GM06990 (cell line): Measurements from ENCODE around the gene GALNT9.

Source experiments
- DNase-seq: peaks from one replicate; pipeline ENCODE4 v3.0.0-alpha.2; 2011; ENCODE audit not compliant: insufficient read length; ENCODE audit errors: extremely low read depth
- H3K27me3 ChIP-seq: replicated peaks from 2 replicates; pipeline ENCODE4 v1.6.0; 2011; ENCODE audit warnings: low read length; ENCODE audit not compliant: control insufficient read depth, insufficient read depth
- H3K36me3 ChIP-seq: 2 replicates; pipeline ENCODE4 v1.5.1; 2011; ENCODE audit warnings: low read length; ENCODE audit not compliant: control insufficient read depth, insufficient read depth
- H3K4me3 ChIP-seq: replicated peaks from 2 replicates; pipeline ENCODE4 v1.5.1; 2011; ENCODE audit warnings: low read depth, mild to moderate bottlenecking, control low read depth, low read length
- CTCF ChIP-seq: IDR thresholded peaks from 2 replicates; pipeline ENCODE4 v1.5.1; 2011; ENCODE audit warnings: low read length, control low read depth, mild to moderate bottlenecking, inconsistent platforms; ENCODE audit not compliant: insufficient read depth, poor library complexity, severe bottlenecking

GALNT9 gene

GRCh38 chr12:132171293-132171967 is 158.0 kb downstream of the GALNT9 start:
- TF ChIP-seq CTCF = no peak
- Histone ChIP-seq H3K4me3 (no peak overlapping the region), H3K27me3 (no peaks in the 10 kb centered on the region; the same call in 1 of the 2 replicates), H3K36me3 (no peaks in the 10 kb centered on the region)
- DNase-seq = no peak

GRCh38 chr12:132170637-132171292 is 158.6 kb downstream of the GALNT9 start:
- Histone ChIP-seq H3K36me3 (no peaks in the 10 kb centered on the region), H3K4me3 (no peak overlapping the region), H3K27me3 (no peaks in the 10 kb centered on the region; the same call in 1 of the 2 replicates)
- TF ChIP-seq CTCF = no peak
- DNase-seq = no peak

GRCh38 chr12:132170094-132170636 is 159.2 kb downstream of the GALNT9 start:
- no peak for TF ChIP-seq CTCF
- H3K4me3 ChIP-seq = no peak overlapping the region
- H3K36me3 ChIP-seq = no peaks in the 10 kb centered on the region
- no peak for DNase-seq
- no peaks in the 10 kb centered on the region; the same call in 1 of the 2 replicates for H3K27me3 ChIP-seq

- Histone ChIP-seq H3K36me3 (no peaks in the 10 kb centered on the region), H3K27me3 (no peaks in the 10 kb centered on the region; the same call in 1 of the 2 replicates), H3K4me3 (no peak overlapping the region)
- TF ChIP-seq CTCF = no peak
- DNase-seq = no peak
Measured at GRCh38 chr12:132169376-132169775, 160.0 kb downstream of the GALNT9 start.

GRCh38 chr12:132168311-132169031 is 160.9 kb downstream of the GALNT9 start:
- H3K36me3 ChIP-seq = no peaks in the 10 kb centered on the region
- TF ChIP-seq CTCF = no peak
- H3K4me3 ChIP-seq = no peak overlapping the region
- no peak for DNase-seq
- no peaks in the 10 kb centered on the region; the same call in 1 of the 2 replicates for H3K27me3 ChIP-seq
